DOHH2 (cell line): ENCODE data around the gene APEH.

ENCODE experiments used
- H3F3A ChIP-seq: fragments of 200-600 bp; sonication (generic), shearing (Covaris generic); 2 replicates; pipeline ENCODE4 v1.6.0; 2016; ENCODE audit warnings: antibody characterized with exemption, mild to moderate bottlenecking; ENCODE audit not compliant: control insufficient read depth, insufficient read depth
- H3K27ac ChIP-seq: fragments of 200-600 bp; sonication (generic); 2 replicates; pipeline ENCODE4 v1.5.1; 2014; ENCODE audit warnings: low read depth, mild to moderate bottlenecking, low read length, moderate library complexity
- H3K27me3 ChIP-seq: fragments of 200-600 bp; sonication (generic); 2 replicates; pipeline ENCODE4 v1.6.1; 2014; ENCODE audit warnings: mild to moderate bottlenecking, low read length, mixed read lengths; ENCODE audit not compliant: control insufficient read depth
- H3K36me3 ChIP-seq: fragments of 200-600 bp; sonication (generic); 2 replicates; pipeline ENCODE4 v1.6.1; 2014; ENCODE audit warnings: mild to moderate bottlenecking, low read length, moderate library complexity, mixed read lengths; ENCODE audit not compliant: control insufficient read depth
- H3K4me1 ChIP-seq: fragments of 200-600 bp; sonication (generic); 2 replicates; pipeline ENCODE4 v1.6.1; 2014; ENCODE audit warnings: mild to moderate bottlenecking, low read length, mixed read lengths; ENCODE audit not compliant: control insufficient read depth
- H3K4me2 ChIP-seq: fragments of 200-600 bp; sonication (generic); 2 replicates; pipeline ENCODE4 v1.6.0; 2014; ENCODE audit warnings: mild to moderate bottlenecking, low read length, moderate library complexity
- H3K4me3 ChIP-seq: fragments of 200-600 bp; sonication (generic); 2 replicates; pipeline ENCODE4 v1.5.1; 2014; ENCODE audit warnings: mild to moderate bottlenecking, low read length, mixed read lengths
- H3K79me2 ChIP-seq: fragments of 200-600 bp; sonication (generic); 2 replicates; pipeline ENCODE4 v1.6.1; 2014; ENCODE audit warnings: mild to moderate bottlenecking, low read length, mixed read lengths; ENCODE audit not compliant: control insufficient read depth
- H3K9me2 ChIP-seq: fragments of 200-600 bp; sonication (generic); replicated peaks from 2 replicates; pipeline ENCODE4 v1.6.1; 2014; ENCODE audit warnings: mild to moderate bottlenecking, low read length, mixed read lengths; ENCODE audit not compliant: control insufficient read depth
- H3K9me3 ChIP-seq: fragments of 200-600 bp; sonication (generic); 2 replicates; pipeline ENCODE4 v1.6.1; 2014; ENCODE audit warnings: antibody characterized with exemption, low read length, mixed read lengths; ENCODE audit not compliant: control insufficient read depth, insufficient read depth
- H4K20me1 ChIP-seq: fragments of 200-600 bp; sonication (generic); 2 replicates; pipeline ENCODE4 v1.6.0; 2014; ENCODE audit warnings: low read depth, mild to moderate bottlenecking, antibody characterized with exemption, low read length, moderate library complexity; ENCODE audit not compliant: control insufficient read depth, insufficient read depth
- CTCF ChIP-seq: fragments of 200-600 bp; sonication (generic); IDR thresholded peaks from one replicate; pipeline ENCODE4 v1.5.1; 2014; ENCODE audit warnings: antibody characterized with exemption, mild to moderate bottlenecking, low read depth, low read length; ENCODE audit not compliant: poor library complexity, severe bottlenecking
- EZH2phosphoT487 ChIP-seq: fragments of 200-600 bp; sonication (generic); IDR thresholded peaks from 2 replicates; pipeline ENCODE4 v1.6.1; 2017; ENCODE audit warnings: borderline replicate concordance, mild to moderate bottlenecking, antibody characterized with exemption, low read length, moderate library complexity, mixed read lengths

The APEH gene

GRCh38 chr3:49669352-49669751 is 4.8 kb upstream of the APEH start:
- no peaks in the 10 kb centered on the region for H3K9me3 ChIP-seq
- no peaks in the 10 kb centered on the region for H3K27me3 ChIP-seq
- H3K36me3 ChIP-seq: peaks cover 4% of the 10 kb centered on the region

GRCh38 chr3:49670940-49671290 is 3.2 kb upstream of the APEH start:
- TF ChIP-seq CTCF (no peak), EZH2phosphoT487 (no peak)
- Histone ChIP-seq H3K9me2 (no peaks in the 10 kb centered on the region), H3K27me3 (no peaks in the 10 kb centered on the region), H3K4me1 (peaks cover 18% of the 10 kb centered on the region), H3K9me3 (no peaks in the 10 kb centered on the region), H3K27ac (no peak overlapping the region), H3F3A (peaks cover 5% of the 10 kb centered on the region), H4K20me1 (no peaks in the 10 kb centered on the region), H3K79me2 (peaks cover 31% of the 10 kb centered on the region), H3K4me3 (no peak overlapping the region), H3K4me2 (no peak overlapping the region), H3K36me3 (peaks cover 14% of the 10 kb centered on the region)

More at GRCh38 chr3:49669352-49669751, 4.8 kb upstream of the APEH start:
- H3K4me2 ChIP-seq: no peak overlapping the region
- H3K79me2 ChIP-seq: peaks cover 16% of the 10 kb centered on the region
- no peaks in the 10 kb centered on the region for H4K20me1 ChIP-seq
- H3K27ac ChIP-seq: no peak overlapping the region
- no peaks in the 10 kb centered on the region for H3K9me2 ChIP-seq
- H3K4me3 ChIP-seq: no peak overlapping the region
- TF ChIP-seq CTCF (no peak), EZH2phosphoT487 (no peak)
- H3F3A ChIP-seq: peaks cover 5% of the 10 kb centered on the region
- H3K4me1 ChIP-seq: peaks cover 8% of the 10 kb centered on the region

- Histone ChIP-seq H4K20me1 (no peaks in the 10 kb centered on the region), H3F3A (peaks cover 5% of the 10 kb centered on the region), H3K9me3 (no peaks in the 10 kb centered on the region), H3K27me3 (no peaks in the 10 kb centered on the region), H3K9me2 (no peaks in the 10 kb centered on the region), H3K79me2 (peaks cover 31% of the 10 kb centered on the region), H3K4me3 (no peak overlapping the region; the same call in 1 of the 2 replicates), H3K4me1 (peaks cover 18% of the 10 kb centered on the region), H3K4me2 (peak overlapping the region; percentile 87), H3K36me3 (peaks cover 21% of the 10 kb centered on the region), H3K27ac (peak overlapping the region; percentile 7; the same call in 1 of the 2 replicates)
- TF ChIP-seq CTCF (peak; percentile 85), EZH2phosphoT487 (no peak)
Measured at GRCh38 chr3:49671291-49672288, 2.6 kb upstream of the APEH start.
